AML-193 (cell line): Measurements from ENCODE around the gene PNKD.
A peak's percentile ranks its signal among the peaks of the same experiment; 100 is the strongest.
"Not testable (repeated sequence)": the region's sequence is repeated elsewhere in the genome, so short reads cannot be mapped to it uniquely, and the experiment has no call there.

ENCODE experiments used
- DNase-seq, 2 experiments: peaks; one replicate each; lab custom pipeline; 2025; lab: John Stamatoyannopoulos, UW

PNKD gene

GRCh38 chr2:218273214-218273907, 3.0 kb downstream of the PNKD start:
- not testable (repeated sequence) for DNase-seq

GRCh38 chr2:218273908-218274249, 3.6 kb downstream of the PNKD start:
- no peak for DNase-seq

GRCh38 chr2:218274586-218274985, 4.3 kb downstream of the PNKD start:
- no peak for DNase-seq

- no peak for DNase-seq
These were observed 5.2 kb downstream of the PNKD start for GRCh38 chr2:218275371-218276072.

- DNase-seq = no peak
These were observed 6.9 kb downstream of the PNKD start for GRCh38 chr2:218276986-218277755.

- DNase-seq = no peak
These were observed 7.6 kb downstream of the PNKD start for GRCh38 chr2:218277921-218278320.

- no peak for DNase-seq
These were observed 8.4 kb downstream of the PNKD start for GRCh38 chr2:218278531-218279360.

- DNase-seq = no peak
These were observed 10.0 kb downstream of the PNKD start for GRCh38 chr2:218280260-218280870.

GRCh38 chr2:218281449-218281848, 11.1 kb downstream of the PNKD start:
- DNase-seq = no peak

GRCh38 chr2:218282173-218282991, 12.1 kb downstream of the PNKD start:
- DNase-seq = no peak

GRCh38 chr2:218284106-218284811, 13.9 kb downstream of the PNKD start:
- no peak for DNase-seq

- no peak for DNase-seq
These were observed 15.3 kb downstream of the PNKD start for GRCh38 chr2:218285604-218286003.

GRCh38 chr2:218286570-218287459, 16.5 kb downstream of the PNKD start:
- DNase-seq = peak; percentile 40 to 63

- DNase-seq = no peak
These were observed 19.5 kb downstream of the PNKD start for GRCh38 chr2:218289639-218290315.

GRCh38 chr2:218290316-218291261, 20.3 kb downstream of the PNKD start:
- peak; percentile 51 to 63 for DNase-seq

- DNase-seq = no peak
These were observed 21.2 kb downstream of the PNKD start for GRCh38 chr2:218291318-218292047.
